ENCODE measurements around the gene NUTM2F.
"Not testable (repeated sequence)": the region's sequence is repeated elsewhere in the genome, so short reads cannot be mapped to it uniquely, and the experiment has no call there.

Gene NUTM2F

DNA sequence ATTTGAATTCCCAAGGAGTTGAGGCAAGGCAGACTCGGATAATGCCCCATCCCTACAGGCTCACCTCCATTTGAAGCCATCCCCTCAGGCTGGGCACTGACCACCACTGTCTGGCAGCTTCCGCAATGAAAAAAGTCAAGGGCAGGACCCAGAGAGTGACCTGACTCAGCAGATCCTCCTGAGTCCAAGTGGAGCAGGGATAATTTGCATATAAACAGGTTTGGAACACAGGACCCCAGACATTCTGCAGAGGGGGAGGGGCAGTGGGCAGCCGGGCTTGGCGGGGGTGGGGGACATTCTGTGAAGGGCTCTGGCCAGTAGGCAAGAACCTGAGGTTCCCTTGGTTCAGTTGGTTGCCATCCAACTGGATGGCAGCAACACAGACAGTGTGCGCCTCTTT lies at the start of gene NUTM2F:
Gene NUTM2F, minus strand, starts transcription at position 101 of the 400 bp plus-strand sequence. Its CDS starts 21 bp downstream, at position 80.
- not testable (repeated sequence) for DNase-seq

- peak in 1 of 2 donors; percentile 3 for DNase-seq
These were observed 46.8 kb upstream of the NUTM2F start for GRCh38 chr9:94375197-94375596.

- peak; percentile 92 to 93 for DNase-seq
These were observed 46.0 kb upstream of the NUTM2F start for GRCh38 chr9:94374176-94375056.

DNA sequence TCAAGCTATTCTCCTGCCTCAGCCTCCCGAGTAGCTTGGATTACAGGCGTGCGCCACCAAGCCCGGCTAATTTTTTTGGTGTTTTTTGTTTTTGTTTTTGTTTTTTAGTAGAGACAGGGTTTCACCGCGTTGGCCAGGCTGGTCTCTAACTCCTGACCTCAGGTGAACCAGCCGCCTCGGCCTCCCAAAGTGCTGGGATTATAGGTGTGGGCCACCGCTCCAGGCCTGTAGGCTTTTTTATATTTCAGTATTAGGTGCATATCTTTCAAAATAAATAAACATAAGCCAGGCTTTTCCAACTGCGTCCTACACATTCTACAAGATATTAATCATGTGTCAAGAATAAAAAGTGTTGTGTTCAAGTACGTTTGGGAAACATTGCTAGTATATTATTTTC lies 45.3 kb upstream of the NUTM2F start:
- DNase-seq, result not testable (repeated sequence)

- not testable (repeated sequence) for DNase-seq
These were observed 41.8 kb upstream of the NUTM2F start for GRCh38 chr9:94370266-94370665.

DNA sequence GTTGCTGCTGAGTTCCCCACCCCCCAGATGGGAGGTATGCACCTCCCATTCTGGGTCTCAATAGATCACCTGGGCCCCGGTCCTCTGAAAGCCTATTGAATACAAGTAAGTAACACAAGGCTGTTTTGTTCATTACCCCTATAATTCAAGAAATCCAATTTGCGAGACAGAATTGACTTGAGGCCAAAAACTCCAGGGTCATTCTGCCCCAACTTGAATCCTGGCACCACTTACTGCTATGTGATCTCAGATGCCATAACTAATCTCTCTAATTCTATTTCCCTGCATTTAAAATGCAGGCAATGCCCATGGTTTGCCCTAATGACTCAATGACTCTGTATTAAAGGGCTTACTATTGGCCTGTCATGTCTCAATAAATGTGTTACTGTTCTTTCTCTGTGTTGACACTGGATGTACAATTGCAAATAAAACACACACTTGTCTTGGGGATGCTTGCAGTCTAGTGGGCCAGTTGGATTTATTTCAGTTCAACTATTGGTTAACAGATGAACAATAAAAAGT lies 35.7 kb upstream of the NUTM2F start:
- DNase-seq, result not testable (repeated sequence)

DNA sequence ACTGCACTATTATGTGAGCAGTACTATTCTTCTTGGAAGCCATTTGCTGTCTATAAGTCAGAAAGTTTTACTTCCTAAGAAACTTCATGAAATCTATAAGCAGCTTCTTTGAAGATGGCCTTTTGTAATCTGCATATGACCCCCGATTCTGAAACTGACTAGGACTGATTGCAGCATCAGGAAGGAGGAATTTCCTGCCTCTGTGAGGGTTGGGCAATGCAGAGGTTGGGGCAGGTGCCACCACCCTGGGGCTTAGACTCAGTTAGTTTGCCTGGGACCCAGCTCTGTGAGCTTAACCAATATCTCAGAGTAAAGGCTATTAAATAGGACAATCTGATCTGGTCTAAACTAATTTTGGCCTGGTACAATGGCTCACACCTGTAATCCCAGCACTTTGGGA lies 28.7 kb upstream of the NUTM2F start:
- not testable (repeated sequence) for DNase-seq

DNA sequence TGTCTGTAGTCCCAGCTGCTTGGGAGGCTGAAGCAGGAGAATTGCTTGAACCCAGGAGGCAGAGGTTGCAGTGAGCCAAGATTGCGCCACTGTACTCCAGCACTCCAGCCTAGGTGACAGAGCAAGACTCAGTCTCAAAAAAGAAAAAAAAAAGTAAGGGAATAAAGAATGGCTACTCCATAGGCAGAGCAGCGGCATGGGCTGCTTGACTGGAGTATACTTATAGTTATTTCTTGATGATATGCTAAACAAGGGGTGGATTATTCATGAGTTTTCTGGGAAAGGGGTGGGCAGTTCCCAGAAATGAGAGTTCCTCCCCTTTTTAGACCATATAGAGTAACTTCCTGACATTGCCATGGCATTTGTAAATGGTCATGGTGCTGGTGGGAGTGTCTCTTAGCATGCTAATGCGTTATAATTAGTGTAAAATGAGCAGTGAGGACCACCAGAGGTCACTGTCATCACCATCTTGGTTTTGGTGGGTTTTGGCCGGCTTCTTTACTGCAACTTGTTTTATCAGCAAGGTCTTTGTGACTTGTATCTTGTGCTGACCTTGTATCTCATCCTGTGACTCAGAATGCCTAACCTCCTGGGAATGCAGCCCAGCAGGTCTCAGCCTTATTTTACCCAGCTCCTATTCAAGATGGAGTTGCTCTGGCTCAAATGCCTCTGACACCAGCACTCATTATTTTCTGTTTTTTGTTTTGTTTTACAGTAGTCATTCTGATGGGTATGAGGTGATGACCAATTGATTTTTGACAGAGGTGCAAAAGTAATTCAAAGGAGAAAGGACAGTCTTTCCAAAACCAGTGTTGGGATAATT lies 23.7 kb upstream of the NUTM2F start:
- DNase-seq, result not testable (repeated sequence)

GRCh38 chr9:94348754-94349153 lies 20.3 kb upstream of the NUTM2F start:
- DNase-seq, result not testable (repeated sequence)

DNA sequence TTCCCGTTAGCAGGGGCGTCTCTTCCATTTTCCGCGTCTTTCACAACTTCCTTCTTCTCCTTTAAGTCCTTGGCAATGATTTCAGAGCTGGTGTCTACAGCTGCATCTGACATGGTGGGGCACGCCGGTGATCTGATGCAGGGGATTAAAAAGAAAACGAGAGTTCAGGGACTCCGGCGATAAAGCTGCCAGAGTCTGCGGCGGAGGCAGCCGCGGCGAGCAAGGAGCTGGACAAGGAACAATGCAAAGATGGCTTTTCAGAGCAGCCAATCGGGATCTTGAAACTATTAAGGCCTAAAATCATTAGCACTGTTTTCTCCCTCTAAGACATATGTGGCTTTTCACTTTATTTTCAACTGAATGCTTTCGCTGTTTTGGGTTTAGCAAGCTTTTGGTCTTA lies 19.0 kb upstream of the NUTM2F start:
- not testable (repeated sequence) for DNase-seq

GRCh38 chr9:94341703-94342102 lies 13.3 kb upstream of the NUTM2F start:
- not testable (repeated sequence) for DNase-seq

GRCh38 chr9:94340750-94341149 lies 12.3 kb upstream of the NUTM2F start:
- not testable (repeated sequence) for DNase-seq

DNA sequence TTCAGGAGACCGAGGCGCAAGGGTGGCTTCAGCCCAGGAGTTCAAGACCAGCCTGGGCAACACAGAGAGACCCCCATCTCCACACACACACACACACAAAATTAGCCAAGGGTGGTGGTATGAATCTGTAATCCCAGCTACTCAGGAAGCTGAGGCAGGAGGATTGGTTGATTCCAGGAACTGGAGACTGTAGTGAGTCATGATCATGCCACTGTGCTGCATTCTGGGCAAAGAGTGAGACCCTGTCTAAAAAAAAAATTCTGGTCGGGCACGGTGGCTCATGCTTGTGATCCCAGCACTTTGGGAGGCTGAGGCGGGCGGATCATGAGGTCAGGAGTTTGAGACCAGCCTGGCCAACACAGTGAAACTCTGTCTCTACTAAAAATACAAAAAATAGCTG lies 11.2 kb upstream of the NUTM2F start:
- not testable (repeated sequence) for DNase-seq

GRCh38 chr9:94338723-94339122 lies 10.3 kb upstream of the NUTM2F start:
- not testable (repeated sequence) for DNase-seq

DNA sequence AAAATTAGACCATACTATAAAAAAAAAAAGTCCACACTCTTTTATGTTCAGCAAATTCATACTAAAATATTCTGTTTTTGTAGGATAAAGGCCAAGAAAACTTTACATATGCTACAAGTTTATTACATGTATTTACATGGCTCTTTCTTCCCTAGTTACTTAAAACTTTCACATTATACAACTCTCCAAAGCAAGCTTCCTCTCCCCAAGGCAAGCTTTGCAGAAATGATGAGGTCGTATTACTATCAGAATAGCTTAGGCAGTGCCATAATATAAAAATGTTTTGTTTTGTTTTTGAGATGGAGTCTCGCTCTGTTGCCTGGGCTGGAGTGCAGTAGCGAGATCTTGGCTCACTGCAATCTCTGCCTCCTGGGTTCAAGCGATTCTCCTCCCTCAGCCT lies 8.0 kb upstream of the NUTM2F start:
- DNase-seq, result not testable (repeated sequence)

- DNase-seq, result not testable (repeated sequence)
These were observed 2.9 kb downstream of the NUTM2F start for GRCh38 chr9:94325583-94325982.

GRCh38 chr9:94323153-94323798 lies 5.2 kb downstream of the NUTM2F start:
- not testable (repeated sequence) for DNase-seq

DNA sequence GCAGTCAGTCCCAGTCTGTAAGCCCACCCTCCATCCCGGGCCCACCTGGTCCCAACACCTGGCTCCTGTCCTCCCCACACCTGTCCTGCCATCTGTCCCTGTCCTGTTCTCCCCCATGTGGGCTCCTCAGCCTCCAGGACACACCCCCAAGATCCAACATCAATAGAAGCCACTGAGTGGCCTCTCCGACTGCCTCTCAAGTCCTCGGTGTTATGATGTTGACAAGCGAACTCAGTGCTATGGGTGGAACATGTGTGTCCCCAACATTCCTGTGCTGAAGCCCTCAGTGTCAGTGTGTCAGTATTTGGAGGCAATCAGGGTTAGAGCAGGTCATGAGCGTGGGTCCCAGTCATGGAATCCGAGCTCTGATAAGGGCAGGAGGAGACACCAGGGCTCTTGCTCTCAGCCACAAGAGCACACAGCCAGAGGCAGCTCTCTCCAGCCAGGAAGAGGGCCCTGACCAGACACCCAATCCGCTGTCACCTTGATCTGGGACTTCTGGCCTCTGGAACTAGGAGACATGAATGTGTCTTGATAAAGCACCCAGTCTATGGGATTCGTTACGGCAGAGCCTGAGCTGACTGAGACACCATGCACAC lies 6.0 kb downstream of the NUTM2F start:
- DNase-seq, result not testable (repeated sequence)

DNA sequence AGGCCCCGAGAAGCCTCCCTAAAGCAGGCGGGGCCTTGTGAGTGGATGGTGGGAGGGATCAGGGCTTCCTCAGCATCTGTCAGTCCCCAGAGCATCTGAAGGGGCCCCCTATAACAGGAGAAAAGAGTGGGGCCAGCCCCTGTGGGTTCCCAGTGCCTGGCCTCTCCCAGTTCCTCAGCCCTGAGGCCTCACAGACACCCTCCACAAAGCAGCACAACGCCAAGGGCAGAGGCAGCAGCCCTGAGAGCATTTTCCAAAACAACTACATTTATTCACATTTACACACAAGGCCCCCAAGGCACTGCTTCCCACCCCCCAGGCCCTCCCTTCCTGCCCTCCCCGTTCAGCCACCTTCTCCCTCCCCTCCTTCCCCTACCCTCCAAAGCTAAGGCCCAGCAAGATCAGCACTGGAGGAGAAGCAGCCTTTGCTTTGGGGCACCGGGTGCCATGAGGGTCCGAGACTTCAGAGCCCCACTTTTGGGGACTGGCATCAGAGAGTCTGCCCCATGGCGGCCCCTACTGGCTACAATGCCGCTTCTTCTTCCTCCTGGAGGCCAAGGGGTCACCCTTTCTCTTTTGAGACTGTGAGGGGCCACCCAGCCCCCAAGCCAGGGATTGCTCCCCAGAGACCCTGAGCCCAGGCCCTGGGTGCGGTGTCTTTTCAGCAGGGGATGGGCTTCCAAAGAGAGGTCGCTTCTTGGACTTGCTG lies 10.3 kb downstream of the NUTM2F start:
- DNase-seq, result not testable (repeated sequence)

DNA sequence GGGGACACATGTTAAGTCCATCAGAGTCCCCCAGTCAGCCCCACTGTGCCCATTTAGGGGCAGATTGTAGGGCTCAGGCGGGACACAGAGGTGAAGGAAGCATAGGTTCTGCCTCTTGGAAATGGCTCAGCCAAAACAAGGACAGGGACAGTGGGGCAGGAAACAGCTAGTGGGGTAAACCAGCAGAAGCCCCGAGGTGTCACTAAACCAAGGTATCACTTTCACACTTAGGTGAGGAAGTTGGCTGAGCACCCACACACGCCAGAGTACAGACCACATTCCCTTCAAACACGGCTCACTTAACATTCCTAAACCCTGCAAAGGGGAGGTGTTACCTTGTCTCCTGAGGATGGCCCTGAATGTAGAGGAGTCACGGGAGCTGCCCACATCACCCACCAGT lies 12.2 kb downstream of the NUTM2F start:
- not testable (repeated sequence) for DNase-seq
